Measurements from ENCODE around the gene LIMK1. TPM values are rescaled to one million over a fixed set of nuclear protein-coding genes. Genes with fewer than 3 reads are reported as not detected.

The LIMK1 gene
- total and polyA plus RNA-seq, 4 donors: 0.63 to 4.1 (median 3.4) TPM

DNA sequence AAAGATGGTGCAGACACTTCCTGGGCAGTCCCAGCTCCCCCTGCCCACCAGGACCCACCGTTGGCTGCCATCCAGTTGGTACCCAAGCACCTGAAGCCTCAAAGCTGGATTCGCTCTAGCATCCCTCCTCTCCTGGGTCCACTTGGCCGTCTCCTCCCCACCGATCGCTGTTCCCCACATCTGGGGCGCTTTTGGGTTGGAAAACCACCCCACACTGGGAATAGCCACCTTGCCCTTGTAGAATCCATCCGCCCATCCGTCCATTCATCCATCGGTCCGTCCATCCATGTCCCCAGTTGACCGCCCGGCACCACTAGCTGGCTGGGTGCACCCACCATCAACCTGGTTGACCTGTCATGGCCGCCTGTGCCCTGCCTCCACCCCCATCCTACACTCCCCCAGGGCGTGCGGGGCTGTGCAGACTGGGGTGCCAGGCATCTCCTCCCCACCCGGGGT is 14.5 kb upstream of the LIMK1 start:
- H3K9me3 ChIP-seq (ENCODE audit: control insufficient read depth in 4 of 4, low read length in 3 of 4): no peaks in the 10 kb centered on the region
- H3K27ac ChIP-seq (ENCODE audit: low read depth in 1 of 2, low read length in 2 of 2): no peak overlapping the region
- TF ChIP-seq SP1 (IDR thresholded peaks at IDR 0.05): no peak
- no peak for TF ChIP-seq NR2F2 (IDR thresholded peaks at IDR 0.05)
- TF ChIP-seq ZBTB33 (IDR thresholded peaks at IDR 0.05): no peak
- TF ChIP-seq JUND (IDR thresholded peaks at IDR 0.05): no peak
- TF ChIP-seq, protein P1, sequence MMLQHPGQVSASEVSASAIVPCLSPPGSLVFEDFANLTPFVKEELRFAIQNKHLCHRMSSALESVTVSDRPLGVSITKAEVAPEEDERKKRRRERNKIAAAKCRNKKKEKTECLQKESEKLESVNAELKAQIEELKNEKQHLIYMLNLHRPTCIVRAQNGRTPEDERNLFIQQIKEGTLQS (IDR thresholded peaks at IDR 0.05): no peak
- TF ChIP-seq, protein P2, sequence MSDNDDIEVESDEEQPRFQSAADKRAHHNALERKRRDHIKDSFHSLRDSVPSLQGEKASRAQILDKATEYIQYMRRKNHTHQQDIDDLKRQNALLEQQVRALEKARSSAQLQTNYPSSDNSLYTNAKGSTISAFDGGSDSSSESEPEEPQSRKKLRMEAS (IDR thresholded peaks at IDR 0.05): no peak
- H3K36me3 ChIP-seq (ENCODE audit: control insufficient read depth in 4 of 4, insufficient read depth in 3 of 4, low read depth in 1 of 4, low read length in 3 of 4): no peaks in the 10 kb centered on the region
- H3K9ac ChIP-seq (ENCODE audit: low read depth in 1 of 2, low read length in 2 of 2): no peak overlapping the region
- H3K4me3 ChIP-seq (ENCODE audit: low read depth in 1 of 3, low read length in 3 of 3): no peak overlapping the region
- 89% methylated on average over 16 of the region's 16 CpGs for WGBS
- DNase-seq (ENCODE audit: low spot score): no peak
- H3K27me3 ChIP-seq (ENCODE audit: control insufficient read depth in 4 of 4, insufficient read depth in 4 of 4, low read length in 3 of 4): no peaks in the 10 kb centered on the region
- H3K4me1 ChIP-seq (ENCODE audit: control insufficient read depth in 4 of 4, insufficient read depth in 4 of 4, low read length in 3 of 4): no peaks in the 10 kb centered on the region

DNA sequence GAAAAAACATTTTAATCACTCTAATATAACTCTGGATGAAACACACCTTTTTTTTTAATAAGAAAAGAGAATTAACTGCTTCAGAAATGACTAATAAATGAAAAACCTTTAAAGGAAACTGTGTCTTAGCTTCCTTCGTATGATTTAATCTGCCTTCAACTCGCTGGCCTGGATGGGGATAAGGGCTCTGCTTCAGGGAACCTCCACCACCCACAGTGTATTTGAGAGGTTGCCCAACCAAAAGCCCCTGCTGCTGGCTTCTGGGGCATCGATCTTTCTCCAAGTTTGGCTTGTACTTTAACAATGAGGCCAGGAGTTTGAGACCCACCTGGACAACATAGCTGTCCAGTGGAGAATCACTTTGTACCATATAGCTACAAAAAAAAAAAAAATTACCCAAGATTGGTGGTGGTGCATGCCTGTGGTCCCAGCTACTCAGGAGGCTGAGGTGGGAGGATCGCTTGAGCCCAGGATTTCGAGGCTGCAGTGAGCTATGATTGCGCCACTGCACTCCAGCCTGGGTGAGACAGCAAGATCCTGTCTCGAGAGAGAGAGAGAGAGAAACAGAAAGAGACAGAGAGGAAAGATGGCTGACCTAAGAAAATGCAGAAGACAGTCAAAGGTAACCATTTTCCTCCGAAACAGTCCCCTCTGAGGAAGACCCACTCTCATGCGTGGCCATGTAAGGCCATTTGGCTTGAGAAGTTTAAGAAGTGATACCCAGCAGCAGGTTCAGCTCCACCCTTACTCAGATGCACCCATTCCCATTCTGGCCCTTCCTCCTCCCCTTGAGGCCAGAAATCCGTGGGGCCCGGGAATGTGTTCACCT is 13.6 kb upstream of the LIMK1 start:
- Histone ChIP-seq H3K27ac (ENCODE audit: low read depth in 1 of 2, low read length in 2 of 2) (no peak overlapping the region), H3K9me3 (ENCODE audit: control insufficient read depth in 4 of 4, low read length in 3 of 4) (no peaks in the 10 kb centered on the region), H3K36me3 (ENCODE audit: control insufficient read depth in 4 of 4, insufficient read depth in 3 of 4, low read depth in 1 of 4, low read length in 3 of 4) (no peaks in the 10 kb centered on the region), H3K4me3 (ENCODE audit: low read depth in 1 of 3, low read length in 3 of 3) (no peak overlapping the region), H3K4me1 (ENCODE audit: control insufficient read depth in 4 of 4, insufficient read depth in 4 of 4, low read length in 3 of 4) (no peaks in the 10 kb centered on the region), H3K9ac (ENCODE audit: low read depth in 1 of 2, low read length in 2 of 2) (no peak overlapping the region), H3K27me3 (ENCODE audit: control insufficient read depth in 4 of 4, insufficient read depth in 4 of 4, low read length in 3 of 4) (no peaks in the 10 kb centered on the region)
- no peak for DNase-seq (ENCODE audit: low spot score)
- TF ChIP-seq FOXA1 (IDR thresholded peaks at IDR 0.05): no peak
- TF ChIP-seq, protein P3, sequence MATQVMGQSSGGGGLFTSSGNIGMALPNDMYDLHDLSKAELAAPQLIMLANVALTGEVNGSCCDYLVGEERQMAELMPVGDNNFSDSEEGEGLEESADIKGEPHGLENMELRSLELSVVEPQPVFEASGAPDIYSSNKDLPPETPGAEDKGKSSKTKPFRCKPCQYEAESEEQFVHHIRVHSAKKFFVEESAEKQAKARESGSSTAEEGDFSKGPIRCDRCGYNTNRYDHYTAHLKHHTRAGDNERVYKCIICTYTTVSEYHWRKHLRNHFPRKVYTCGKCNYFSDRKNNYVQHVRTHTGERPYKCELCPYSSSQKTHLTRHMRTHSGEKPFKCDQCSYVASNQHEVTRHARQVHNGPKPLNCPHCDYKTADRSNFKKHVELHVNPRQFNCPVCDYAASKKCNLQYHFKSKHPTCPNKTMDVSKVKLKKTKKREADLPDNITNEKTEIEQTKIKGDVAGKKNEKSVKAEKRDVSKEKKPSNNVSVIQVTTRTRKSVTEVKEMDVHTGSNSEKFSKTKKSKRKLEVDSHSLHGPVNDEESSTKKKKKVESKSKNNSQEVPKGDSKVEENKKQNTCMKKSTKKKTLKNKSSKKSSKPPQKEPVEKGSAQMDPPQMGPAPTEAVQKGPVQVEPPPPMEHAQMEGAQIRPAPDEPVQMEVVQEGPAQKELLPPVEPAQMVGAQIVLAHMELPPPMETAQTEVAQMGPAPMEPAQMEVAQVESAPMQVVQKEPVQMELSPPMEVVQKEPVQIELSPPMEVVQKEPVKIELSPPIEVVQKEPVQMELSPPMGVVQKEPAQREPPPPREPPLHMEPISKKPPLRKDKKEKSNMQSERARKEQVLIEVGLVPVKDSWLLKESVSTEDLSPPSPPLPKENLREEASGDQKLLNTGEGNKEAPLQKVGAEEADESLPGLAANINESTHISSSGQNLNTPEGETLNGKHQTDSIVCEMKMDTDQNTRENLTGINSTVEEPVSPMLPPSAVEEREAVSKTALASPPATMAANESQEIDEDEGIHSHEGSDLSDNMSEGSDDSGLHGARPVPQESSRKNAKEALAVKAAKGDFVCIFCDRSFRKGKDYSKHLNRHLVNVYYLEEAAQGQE (IDR thresholded peaks at IDR 0.05): no peak
- TF ChIP-seq RAD21 (IDR thresholded peaks at IDR 0.05): no peak
- TF ChIP-seq HNF4A (conservative IDR thresholded peaks at IDR 0.05): no peak
- TF ChIP-seq ZBTB33 (IDR thresholded peaks at IDR 0.05): no peak
- no peak for TF ChIP-seq GABPA (IDR thresholded peaks at IDR 0.05 in 1 of 2, conservative IDR thresholded peaks at IDR 0.05 in 1 of 2)
- TF ChIP-seq SP1 (IDR thresholded peaks at IDR 0.05): no peak
- TF ChIP-seq NR2F2 (IDR thresholded peaks at IDR 0.05): no peak
- TF ChIP-seq, protein P2 (IDR thresholded peaks at IDR 0.05): no peak
- TF ChIP-seq, protein P1 (IDR thresholded peaks at IDR 0.05): no peak
- WGBS: 82% methylated on average over 11 of the region's 11 CpGs

Data from liver (tissue), 9 donors.